ENCODE measurements around the gene SLC9A3.

Gene SLC9A3

GRCh38 chr5:457195-457961, 66.9 kb downstream of the SLC9A3 start:
- ChIA-PET POLR2A (no interaction called here), CTCF (interaction anchor here (1.0 kb wide), 1 partner anchor 11 kb away, joined by 5 read pairs; no protein-coding TSS in a partner anchor)
- TF ChIP-seq PKNOX1 (IDR thresholded peaks at IDR 0.05) (no peak), SP1 (IDR thresholded peaks at IDR 0.05) (no peak), BHLHE40 (IDR thresholded peaks at IDR 0.05; ENCODE audit: borderline replicate concordance) (no peak), SUZ12 (IDR thresholded peaks at IDR 0.05) (no peak), FOXK2 (IDR thresholded peaks at IDR 0.05) (no peak), FOXM1 (IDR thresholded peaks at IDR 0.05; ENCODE audit: borderline replicate concordance) (no peak)
- DNase-seq (ENCODE audit: extremely low spot score), result no peak

GRCh38 chr5:456351-457194, 67.7 kb downstream of the SLC9A3 start:
- POLR2A ChIA-PET, result no interaction called here
- CTCF ChIA-PET, result interaction anchor here (1.0 kb wide), 1 partner anchor 10 kb away, joined by 5 read pairs; no protein-coding TSS in a partner anchor
- TF ChIP-seq L3MBTL2 (conservative IDR thresholded peaks at IDR 0.05), result no peak
- TF ChIP-seq CTBP1 (IDR thresholded peaks at IDR 0.05; ENCODE audit: borderline replicate concordance), result no peak
- no peak for TF ChIP-seq HDGF (IDR thresholded peaks at IDR 0.05; ENCODE audit: borderline replicate concordance)
- TF ChIP-seq BHLHE40 (IDR thresholded peaks at IDR 0.05; ENCODE audit: borderline replicate concordance), result no peak
- no peak for TF ChIP-seq LEF1 (IDR thresholded peaks at IDR 0.05; ENCODE audit: borderline replicate concordance)
- no peak for TF ChIP-seq ZNF384 (IDR thresholded peaks at IDR 0.05)
- TF ChIP-seq FOXK2 (IDR thresholded peaks at IDR 0.05), result no peak
- no peak for TF ChIP-seq FOXA1 (IDR thresholded peaks at IDR 0.05)
- TF ChIP-seq TARDBP (IDR thresholded peaks at IDR 0.05), result no peak
- no peak for TF ChIP-seq PKNOX1 (IDR thresholded peaks at IDR 0.05)
- no peak for DNase-seq (ENCODE audit: extremely low spot score)

- TF ChIP-seq ZNF384 (IDR thresholded peaks at IDR 0.05) (no peak), NFRKB (IDR thresholded peaks at IDR 0.05) (no peak), SUZ12 (IDR thresholded peaks at IDR 0.05) (no peak), PKNOX1 (IDR thresholded peaks at IDR 0.05) (no peak), FOXM1 (IDR thresholded peaks at IDR 0.05; ENCODE audit: borderline replicate concordance) (no peak), ELF4 (IDR thresholded peaks at IDR 0.05) (no peak), HDGF (IDR thresholded peaks at IDR 0.05; ENCODE audit: borderline replicate concordance) (no peak), CTBP1 (IDR thresholded peaks at IDR 0.05; ENCODE audit: borderline replicate concordance) (no peak), FOXK2 (IDR thresholded peaks at IDR 0.05) (no peak), ARNT (IDR thresholded peaks at IDR 0.05) (no peak)
- ChIA-PET CTCF (interaction anchor here (1.4 kb wide), 1 partner anchor 9 kb away, joined by 6 read pairs; no protein-coding TSS in a partner anchor), POLR2A (no interaction called here)
- no peak for DNase-seq (ENCODE audit: extremely low spot score)
Measured at GRCh38 chr5:455806-456205, 68.4 kb downstream of the SLC9A3 start.

- POLR2A ChIA-PET, result no interaction called here
- TF ChIP-seq FOXK2 (IDR thresholded peaks at IDR 0.05), result no peak
- TF ChIP-seq SUZ12 (IDR thresholded peaks at IDR 0.05), result no peak
- no peak for DNase-seq (ENCODE audit: extremely low spot score)
- CTCF ChIA-PET, result interaction anchor here (1.4 kb wide), 1 partner anchor 8 kb away, joined by 6 read pairs; no protein-coding TSS in a partner anchor
Measured at GRCh38 chr5:454936-455335, 69.3 kb downstream of the SLC9A3 start.

- TF ChIP-seq CTBP1 (IDR thresholded peaks at IDR 0.05; ENCODE audit: borderline replicate concordance) (no peak), L3MBTL2 (conservative IDR thresholded peaks at IDR 0.05) (no peak)
- ChIA-PET CTCF (no interaction called here), POLR2A (no interaction called here)
- no peak for DNase-seq (ENCODE audit: extremely low spot score)
Measured at GRCh38 chr5:453725-454481, 70.3 kb downstream of the SLC9A3 start.

GRCh38 chr5:452978-453710, 71.1 kb downstream of the SLC9A3 start:
- ChIA-PET CTCF (no interaction called here), POLR2A (no interaction called here)
- no peak for TF ChIP-seq SUZ12 (IDR thresholded peaks at IDR 0.05)
- TF ChIP-seq L3MBTL2 (conservative IDR thresholded peaks at IDR 0.05), result no peak
- no peak for TF ChIP-seq FOXA1 (IDR thresholded peaks at IDR 0.05)
- TF ChIP-seq CTBP1 (IDR thresholded peaks at IDR 0.05; ENCODE audit: borderline replicate concordance), result no peak
- no peak for TF ChIP-seq ZNF384 (IDR thresholded peaks at IDR 0.05)
- TF ChIP-seq FOXK2 (IDR thresholded peaks at IDR 0.05), result no peak
- no peak for TF ChIP-seq LEF1 (IDR thresholded peaks at IDR 0.05; ENCODE audit: borderline replicate concordance)
- no peak for TF ChIP-seq SP1 (IDR thresholded peaks at IDR 0.05)
- DNase-seq (ENCODE audit: extremely low spot score), result no peak
